Bronchial epithelial cell (primary cell): ENCODE results near the gene PRKAG2. TPM values are rescaled to one million over a fixed set of nuclear protein-coding genes. Genes with fewer than 3 reads are reported as not detected.
"Not testable (repeated sequence)": the region's sequence is repeated elsewhere in the genome, so short reads cannot be mapped to it uniquely, and the experiment has no call there.

Experiments
- DNase-seq: peaks from one replicate; pipeline ENCODE4 v3.0.0-alpha.2; 2010; ENCODE audit warnings: low read depth
- FAIRE-seq: peaks from 2 replicates; lab custom pipeline; 2011; peaks lifted over from hg19 to GRCh38; lab: Jason Lieb, UNC
- H3K27me3 ChIP-seq: 2 replicates; pipeline ENCODE4 v1.5.1; 2011; ENCODE audit warnings: low read length; ENCODE audit not compliant: control insufficient read depth, insufficient read depth
- H3K36me3 ChIP-seq: 2 replicates; pipeline ENCODE4 v1.5.1; 2011; ENCODE audit warnings: low read length; ENCODE audit not compliant: control insufficient read depth, insufficient read depth
- H3K4me3 ChIP-seq: 2 replicates; pipeline ENCODE4 v1.5.1; 2011; ENCODE audit warnings: mild to moderate bottlenecking, low read depth, low read length, control low read depth
- total RNA-seq: library from RNA; depleted of rRNA; stranded (reverse); fragments of >200 nt; gene quantifications from 2 replicates; pipeline ENCODE4 v1.2.1, GENCODE V29; 2014
- TF ChIP-seq, protein P1 (sequence below): IDR thresholded peaks from 2 replicates; pipeline ENCODE4 v1.5.1; 2011; ENCODE audit warnings: mild to moderate bottlenecking, moderate library complexity, low read length, control low read depth, inconsistent platforms; ENCODE audit not compliant: insufficient read depth, severe bottlenecking

The PRKAG2 gene
- total RNA-seq, 1 donor from 2014 or later, result 24.5 TPM

DNA sequence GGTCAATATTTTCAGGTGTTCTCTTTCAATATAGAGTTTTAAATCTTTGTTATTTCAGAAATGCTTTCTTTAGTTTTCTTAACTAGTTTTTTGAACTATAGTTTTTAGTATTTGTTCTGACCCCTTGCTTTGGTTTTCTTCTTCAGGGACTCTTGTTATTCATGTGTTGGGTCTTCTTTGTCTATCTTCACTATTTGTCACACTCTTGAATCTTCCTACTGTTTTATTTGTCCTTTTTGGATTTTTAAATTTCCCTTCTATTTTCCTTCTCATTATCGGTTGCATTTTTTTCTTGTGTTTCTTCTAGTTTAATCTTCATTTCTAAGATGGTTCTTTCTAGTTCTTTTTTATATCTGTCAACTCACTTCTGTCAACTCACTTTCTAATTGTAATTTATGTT lies 37.1 kb upstream of the PRKAG2 start:
- Histone ChIP-seq H3K4me3 (no peak overlapping the region), H3K27me3 (peaks cover 9% of the 10 kb centered on the region), H3K36me3 (no peaks in the 10 kb centered on the region)
- no peak for FAIRE-seq
- DNase-seq, result no peak
- TF ChIP-seq, protein P1, sequence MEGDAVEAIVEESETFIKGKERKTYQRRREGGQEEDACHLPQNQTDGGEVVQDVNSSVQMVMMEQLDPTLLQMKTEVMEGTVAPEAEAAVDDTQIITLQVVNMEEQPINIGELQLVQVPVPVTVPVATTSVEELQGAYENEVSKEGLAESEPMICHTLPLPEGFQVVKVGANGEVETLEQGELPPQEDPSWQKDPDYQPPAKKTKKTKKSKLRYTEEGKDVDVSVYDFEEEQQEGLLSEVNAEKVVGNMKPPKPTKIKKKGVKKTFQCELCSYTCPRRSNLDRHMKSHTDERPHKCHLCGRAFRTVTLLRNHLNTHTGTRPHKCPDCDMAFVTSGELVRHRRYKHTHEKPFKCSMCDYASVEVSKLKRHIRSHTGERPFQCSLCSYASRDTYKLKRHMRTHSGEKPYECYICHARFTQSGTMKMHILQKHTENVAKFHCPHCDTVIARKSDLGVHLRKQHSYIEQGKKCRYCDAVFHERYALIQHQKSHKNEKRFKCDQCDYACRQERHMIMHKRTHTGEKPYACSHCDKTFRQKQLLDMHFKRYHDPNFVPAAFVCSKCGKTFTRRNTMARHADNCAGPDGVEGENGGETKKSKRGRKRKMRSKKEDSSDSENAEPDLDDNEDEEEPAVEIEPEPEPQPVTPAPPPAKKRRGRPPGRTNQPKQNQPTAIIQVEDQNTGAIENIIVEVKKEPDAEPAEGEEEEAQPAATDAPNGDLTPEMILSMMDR, result no peak

DNA sequence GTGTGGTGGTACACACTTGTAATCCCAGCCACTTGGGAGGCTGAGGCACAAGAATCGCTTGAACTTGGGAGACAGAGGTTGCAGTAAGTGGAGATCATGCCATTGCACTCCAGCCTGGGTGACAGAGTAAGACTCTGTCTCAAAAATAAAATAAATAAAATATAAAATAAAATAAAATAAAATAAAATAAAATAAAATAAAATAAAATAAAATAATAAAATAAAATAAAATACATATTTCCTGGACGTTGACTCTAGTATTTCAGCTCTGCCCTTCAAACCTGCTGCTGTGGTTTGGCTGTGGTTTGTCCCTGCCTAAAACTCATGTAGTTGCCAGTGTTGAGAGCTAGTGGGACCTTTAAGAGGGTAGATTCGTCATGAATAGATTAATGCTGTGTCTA lies 33.7 kb upstream of the PRKAG2 start:
- not testable (repeated sequence) for H3K27me3 ChIP-seq, H3K4me3 ChIP-seq, FAIRE-seq, H3K36me3 ChIP-seq, DNase-seq

DNA sequence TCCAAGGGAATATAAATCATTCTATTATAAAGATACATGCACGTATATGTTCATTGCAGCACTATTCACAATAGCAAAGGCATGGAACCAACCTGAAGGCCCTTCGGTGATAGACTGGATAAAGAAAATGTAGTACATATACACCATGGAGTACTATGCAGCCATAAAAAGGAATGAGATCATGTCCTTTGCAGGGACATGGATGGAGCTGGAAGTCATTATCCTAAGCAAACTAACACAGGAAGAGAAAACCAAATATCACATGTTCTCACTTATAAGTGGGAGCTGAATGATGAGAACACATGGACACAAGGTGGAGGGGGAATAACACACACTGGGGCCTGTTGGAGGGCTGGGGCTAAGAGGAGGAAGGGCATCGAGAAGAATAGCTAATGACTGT lies 30.2 kb upstream of the PRKAG2 start:
- not testable (repeated sequence) for DNase-seq, H3K27me3 ChIP-seq, FAIRE-seq

DNA sequence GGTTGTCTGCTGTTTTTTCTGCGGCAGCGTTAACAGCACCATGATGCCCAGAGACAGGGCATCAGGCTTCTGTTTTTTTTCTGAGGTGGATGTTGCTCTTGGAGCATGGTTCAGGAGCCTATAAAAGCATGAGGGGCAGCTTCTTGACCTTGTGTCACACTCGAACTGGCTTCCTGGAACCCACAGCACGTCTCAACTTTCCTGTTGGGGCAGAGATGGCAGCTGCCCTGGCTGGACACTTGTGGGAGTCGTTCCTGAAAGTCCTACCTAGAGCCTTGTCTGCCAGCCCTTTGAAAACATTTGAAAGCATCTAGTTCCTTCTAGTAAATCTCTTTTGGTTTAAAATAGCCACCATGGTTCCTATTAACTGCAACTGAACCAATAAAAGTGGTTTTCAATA lies 28.9 kb upstream of the PRKAG2 start:
- Histone ChIP-seq H3K4me3 (no peak overlapping the region), H3K27me3 (peaks cover under 1% of the 10 kb centered on the region), H3K36me3 (no peaks in the 10 kb centered on the region)
- FAIRE-seq (no peak), DNase-seq (no peak)
- TF ChIP-seq, protein P1, result no peak

More for the DNA sequence above, 30.2 kb upstream of the PRKAG2 start:
- not testable (repeated sequence) for H3K36me3 ChIP-seq, H3K4me3 ChIP-seq

DNA sequence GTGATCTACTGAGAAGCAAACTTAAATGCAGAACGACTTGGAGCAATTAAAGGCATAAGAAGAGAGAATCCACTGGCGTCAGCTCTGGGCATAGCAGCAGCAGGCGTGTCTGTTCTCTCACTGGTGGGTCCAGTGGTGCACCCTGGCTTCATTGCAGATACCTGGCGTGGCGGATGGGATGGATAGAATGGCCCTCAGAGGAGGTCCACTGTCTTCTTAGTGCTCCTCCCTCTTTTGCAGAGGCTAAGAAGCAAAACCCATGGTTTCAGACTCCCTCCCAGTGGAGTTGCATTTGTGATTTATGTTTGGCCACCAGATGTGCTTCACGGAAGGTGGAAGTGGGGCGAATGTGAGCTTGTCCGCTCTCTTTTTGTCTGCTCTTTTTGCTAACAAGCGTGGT lies 28.4 kb upstream of the PRKAG2 start:
- no peak for FAIRE-seq
- Histone ChIP-seq H3K27me3 (peaks cover 2% of the 10 kb centered on the region), H3K36me3 (no peaks in the 10 kb centered on the region), H3K4me3 (no peak overlapping the region)
- no peak for DNase-seq
- TF ChIP-seq, protein P1, result no peak

DNA sequence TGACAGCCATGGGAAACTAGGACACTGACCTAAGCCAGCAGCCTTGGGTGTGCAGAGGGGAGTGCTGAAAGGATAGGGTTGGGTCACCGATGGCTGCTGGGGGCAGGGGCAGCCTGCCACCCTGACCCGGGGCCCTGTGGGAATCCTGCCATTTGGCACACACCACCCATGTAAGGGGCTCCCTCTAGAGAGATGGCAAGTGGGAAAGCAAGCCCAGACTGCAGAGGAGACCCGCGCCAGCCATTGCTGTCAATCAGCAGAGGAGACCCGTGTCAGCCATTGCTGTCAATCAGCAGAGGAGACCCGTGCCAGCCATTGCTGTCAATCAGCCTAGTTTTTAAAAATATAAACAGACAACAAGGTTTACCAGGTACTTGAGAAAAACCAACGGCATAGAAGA lies 27.4 kb upstream of the PRKAG2 start:
- DNase-seq, result no peak
- TF ChIP-seq, protein P1, result no peak

DNA sequence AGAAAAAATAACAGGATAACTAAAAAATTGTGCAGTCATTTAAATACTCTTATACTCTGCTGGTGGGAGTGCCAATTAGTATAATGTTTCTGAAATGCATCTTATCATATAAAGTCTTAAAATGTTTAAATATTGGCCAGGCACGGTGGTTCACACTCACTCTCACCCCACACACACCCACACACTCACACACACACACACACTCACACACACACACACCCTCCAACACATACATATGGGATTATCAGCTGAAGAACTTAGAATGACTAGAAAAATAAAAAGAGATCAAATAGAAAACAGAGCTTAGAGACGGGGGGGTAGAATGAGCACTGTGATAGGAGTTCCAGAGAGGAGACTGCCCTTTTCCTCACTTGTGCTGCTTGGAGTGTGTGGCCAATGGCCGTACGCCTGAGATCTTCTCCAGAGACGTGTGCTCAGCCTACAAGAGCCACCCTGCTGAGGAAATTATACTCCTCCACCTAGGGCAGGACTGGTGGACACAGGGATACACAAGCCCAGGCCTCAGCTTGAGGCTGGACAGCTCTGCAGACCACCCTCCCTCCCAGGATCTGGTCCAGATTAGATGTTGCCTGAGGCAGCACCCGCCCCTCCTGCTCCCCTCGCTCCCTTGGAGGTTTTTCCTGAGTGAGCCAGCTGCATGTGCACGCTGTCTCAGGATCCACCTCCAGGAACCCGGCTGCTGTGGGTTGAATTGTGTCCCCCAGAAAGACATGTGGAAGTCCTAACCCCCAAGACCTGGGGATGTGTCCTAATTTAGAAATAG lies 26.5 kb upstream of the PRKAG2 start:
- no peak overlapping the region for H3K4me3 ChIP-seq
- peaks cover 2% of the 10 kb centered on the region for H3K27me3 ChIP-seq
- H3K36me3 ChIP-seq, result no peaks in the 10 kb centered on the region
- TF ChIP-seq, protein P1, result no peak
- FAIRE-seq, result no peak
- DNase-seq, result no peak

More for the DNA sequence above, 27.4 kb upstream of the PRKAG2 start:
- Histone ChIP-seq H3K27me3 (peaks cover 2% of the 10 kb centered on the region), H3K36me3 (no peaks in the 10 kb centered on the region), H3K4me3 (no peak overlapping the region)
- no peak for FAIRE-seq
